Hematopoietic multipotent progenitor cell treated with erythropoietin and hydrocortisone succinate and interleukin-3 and kit ligand, for 17 days (in vitro differentiated cells): Measurements from ENCODE around the gene TMEM11.

Experiments used
- DNase-seq: peaks from one replicate; pipeline ENCODE4 v3.0.0-alpha.2; 2015; ENCODE audit warnings: low spot score

Gene TMEM11

GRCh38 chr17:21161498-21162393, 52.2 kb downstream of the TMEM11 start:
- no peak for DNase-seq

DNA sequence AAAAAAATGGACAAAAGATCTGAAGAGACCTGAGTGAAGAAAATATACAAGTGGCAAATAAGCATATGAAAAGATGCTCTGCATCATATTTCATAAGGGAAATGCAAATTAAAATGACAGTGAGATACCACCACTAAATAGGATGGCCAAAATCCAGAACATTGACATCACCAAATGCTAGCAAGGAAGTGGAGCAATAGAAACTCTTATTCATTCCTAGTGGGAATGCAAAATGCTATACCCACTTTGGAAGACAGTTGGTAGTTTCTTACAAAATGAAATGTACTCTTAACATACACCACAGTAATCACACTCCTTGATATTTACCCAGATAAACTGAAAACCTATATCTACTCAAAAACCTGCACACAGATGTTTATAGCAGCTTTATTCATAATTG, 53.6 kb downstream of the TMEM11 start:
- no peak for DNase-seq

DNA sequence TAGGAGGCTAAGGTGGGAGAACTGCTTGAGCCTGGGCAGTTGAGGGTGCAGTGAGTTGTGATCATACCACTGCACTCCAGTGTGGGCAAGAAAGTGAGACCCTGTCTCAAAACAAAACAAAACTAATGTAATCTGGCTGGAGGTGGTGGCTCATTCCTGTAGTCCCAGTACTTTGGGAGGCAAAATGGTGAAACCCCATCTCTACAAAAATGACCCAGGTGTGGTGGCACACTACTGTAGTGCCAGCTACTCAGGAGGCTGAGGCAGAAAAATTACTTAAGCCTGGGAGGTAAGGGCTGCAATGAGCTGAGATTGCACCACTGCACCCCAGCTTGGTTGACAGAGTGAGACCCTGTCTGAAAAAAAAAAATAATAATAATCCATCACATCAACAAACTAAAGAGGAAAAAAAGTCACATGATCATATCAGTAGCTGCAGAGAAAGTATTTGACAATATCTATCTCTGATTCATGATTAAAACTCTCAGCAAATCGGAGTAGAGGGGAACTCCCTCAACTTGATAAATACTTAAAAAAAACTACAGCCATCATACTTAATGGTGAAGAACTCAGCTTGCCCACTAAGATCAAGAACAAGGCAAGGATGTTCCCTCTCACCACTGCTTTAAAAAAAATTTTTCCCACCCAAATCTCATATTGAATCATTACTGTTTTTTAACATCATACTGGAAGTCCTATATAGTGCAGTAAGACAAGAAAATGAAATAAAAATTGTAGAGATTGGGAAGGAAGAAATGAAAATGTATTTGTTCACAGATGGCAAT, 56.2 kb downstream of the TMEM11 start:
- DNase-seq = no peak

DNA sequence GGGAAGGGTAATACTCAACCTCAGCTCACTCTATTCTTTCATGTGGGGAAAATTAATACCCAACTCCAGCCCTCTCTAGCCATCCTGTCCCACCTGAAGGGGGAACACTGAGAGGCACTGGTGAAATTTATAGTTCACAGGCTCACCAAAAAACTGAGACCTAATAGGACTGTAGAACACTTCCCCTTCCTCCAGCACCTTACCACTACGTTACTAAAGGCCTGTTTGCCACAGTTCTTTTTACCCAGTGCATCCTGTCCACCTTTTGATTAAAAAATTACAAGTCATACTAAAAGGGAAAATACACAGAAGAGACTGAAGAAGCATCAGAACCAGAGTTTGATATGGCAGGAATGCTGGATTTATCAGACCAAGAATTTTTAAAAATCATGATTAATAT, 61.2 kb downstream of the TMEM11 start:
- no peak for DNase-seq

DNA sequence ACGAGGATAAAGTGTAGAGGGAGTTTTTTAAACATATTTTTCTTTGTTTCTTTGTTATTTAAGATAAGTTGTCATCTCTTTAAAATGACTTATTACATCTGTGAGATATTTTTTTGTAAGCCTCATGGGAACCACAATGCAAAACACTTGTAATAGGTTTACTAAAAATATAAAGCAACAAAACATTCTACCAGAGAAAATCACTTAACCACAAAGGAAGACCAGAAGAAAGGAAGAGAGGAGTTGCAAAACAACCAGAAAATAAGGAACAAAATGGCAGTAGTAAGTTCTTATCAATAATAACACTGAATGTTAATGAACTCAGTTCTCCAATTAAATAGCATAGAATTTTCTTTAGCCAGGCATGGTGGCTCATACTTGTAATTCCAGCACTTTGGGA, 64.3 kb downstream of the TMEM11 start:
- no peak for DNase-seq
